Body of pancreas (tissue), 4 donors: Measurements from ENCODE around the gene TAAR6. TPM values are rescaled to one million over a fixed set of nuclear protein-coding genes. Genes with fewer than 3 reads are reported as not detected.

Experiments
- ATAC-seq: fragments of 150-250 bp; one replicate; pipeline ENCODE4 v1.9.1; 2016
- DNase-seq, 4 donors: peaks; one replicate each; pipeline ENCODE4 v3.0.0-alpha.2; 2019
- H3K27ac ChIP-seq, 4 donors: fragments of 200-600 bp; sonication (generic); 1 replicate in 3 of 4; 2 replicates in 1 of 4; pipeline versions ENCODE4 v1.5.1 to v1.6.1; 2016 to 2019; ENCODE audit warnings: mild to moderate bottlenecking in 1 of 4, mixed read lengths in 1 of 4, moderate library complexity in 1 of 4
- H3K27me3 ChIP-seq, 2 donors: fragments of 200-600 bp; sonication (generic); one replicate each; pipeline ENCODE4 v1.6.0; 2016; ENCODE audit warnings: mild to moderate bottlenecking in 1 of 2
- H3K36me3 ChIP-seq, 2 donors: fragments of 200-600 bp; sonication (generic); replicated peaks in 1 of 2; 2 replicates each; pipeline ENCODE4 v1.5.1; 2016; ENCODE audit warnings: low read depth in 2 of 2; ENCODE audit not compliant: insufficient read depth in 1 of 2
- H3K4me1 ChIP-seq: fragments of 200-600 bp; sonication (generic); one replicate; pipeline ENCODE4 v1.6.0; 2016
- H3K4me3 ChIP-seq, 2 donors: fragments of 200-600 bp; sonication (generic); 1 replicate in 1 of 2; 2 replicates in 1 of 2; pipeline ENCODE4 v1.5.1; 2016 to 2019
- H3K9me3 ChIP-seq, 3 donors: fragments of 200-600 bp; sonication (generic); 1 replicate in 2 of 3; 2 replicates in 1 of 3; pipeline ENCODE4 v1.5.1; 2016
- CTCF ChIP-seq, 7 experiments: fragments of 450-650 bp in 4 of 7; fragments of 200-600 bp in 3 of 7; sonication (generic) in 3 of 7; IDR thresholded peaks; one replicate each; pipeline ENCODE4 v1.5.1; 2016 to 2019; ENCODE audit warnings: antibody characterized with exemption in 7 of 7
- POLR2A ChIP-seq, 3 donors: fragments of 450-650 bp; IDR thresholded peaks; one replicate each; pipeline ENCODE4 v1.6.1; 2016; ENCODE audit warnings: antibody characterized with exemption in 3 of 3, mild to moderate bottlenecking in 2 of 3
- WGBS, 2 donors: methylation state at CpG; one replicate each; pipeline ENCODE4 v1.1.5; 2017; 5-methylcytosine and 5-hydroxymethylcytosine counted together
- intact Hi-C: fragments of 100-400 bp; cut with DNase I; formaldehyde crosslinking; loops from one replicate; pipeline ENCODE4 v1.15.1; 2023
- total RNA-seq, 2 donors: library from RNA; depleted of rRNA; stranded (reverse); fragments of >200 nt; gene quantifications; one replicate each; pipeline ENCODE4 v1.1.0, GENCODE V29; 2016

TAAR6 gene, protein sequence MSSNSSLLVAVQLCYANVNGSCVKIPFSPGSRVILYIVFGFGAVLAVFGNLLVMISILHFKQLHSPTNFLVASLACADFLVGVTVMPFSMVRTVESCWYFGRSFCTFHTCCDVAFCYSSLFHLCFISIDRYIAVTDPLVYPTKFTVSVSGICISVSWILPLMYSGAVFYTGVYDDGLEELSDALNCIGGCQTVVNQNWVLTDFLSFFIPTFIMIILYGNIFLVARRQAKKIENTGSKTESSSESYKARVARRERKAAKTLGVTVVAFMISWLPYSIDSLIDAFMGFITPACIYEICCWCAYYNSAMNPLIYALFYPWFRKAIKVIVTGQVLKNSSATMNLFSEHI
- not detected for total RNA-seq

DNA sequence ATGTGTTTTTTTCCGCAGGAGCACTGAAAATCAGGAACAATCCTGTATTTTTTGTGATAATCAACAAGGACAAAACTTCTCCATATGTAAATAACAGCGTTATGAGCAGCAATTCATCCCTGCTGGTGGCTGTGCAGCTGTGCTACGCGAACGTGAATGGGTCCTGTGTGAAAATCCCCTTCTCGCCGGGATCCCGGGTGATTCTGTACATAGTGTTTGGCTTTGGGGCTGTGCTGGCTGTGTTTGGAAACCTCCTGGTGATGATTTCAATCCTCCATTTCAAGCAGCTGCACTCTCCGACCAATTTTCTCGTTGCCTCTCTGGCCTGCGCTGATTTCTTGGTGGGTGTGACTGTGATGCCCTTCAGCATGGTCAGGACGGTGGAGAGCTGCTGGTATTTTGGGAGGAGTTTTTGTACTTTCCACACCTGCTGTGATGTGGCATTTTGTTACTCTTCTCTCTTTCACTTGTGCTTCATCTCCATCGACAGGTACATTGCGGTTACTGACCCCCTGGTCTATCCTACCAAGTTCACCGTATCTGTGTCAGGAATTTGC lies at the start of gene TAAR6:
Gene TAAR6 (plus strand): TSS at position 102 of the 557 bp plus-strand sequence. CDS start 0 bp downstream, at position 102.
- ATAC-seq = no peak
- WGBS, 2 donors = 56 to 64% methylated on average over 15 of the region's 15 CpGs
- Histone ChIP-seq H3K4me3 (no peak within 1 kb of the TSS), H3K4me1 (no peaks in the 10 kb centered on the region), H3K27ac (no peak within 1 kb of the TSS), H3K27me3 (no peaks in the 10 kb centered on the region), H3K9me3 (no peaks in the 10 kb centered on the region), H3K36me3 (no peaks in the 10 kb centered on the region)
- TF ChIP-seq CTCF (IDR thresholded peaks at IDR 0.05) = no peak
- TF ChIP-seq POLR2A (IDR thresholded peaks at IDR 0.05) = no peak
- no peak for DNase-seq
- intact Hi-C loops = no loop called here

DNA sequence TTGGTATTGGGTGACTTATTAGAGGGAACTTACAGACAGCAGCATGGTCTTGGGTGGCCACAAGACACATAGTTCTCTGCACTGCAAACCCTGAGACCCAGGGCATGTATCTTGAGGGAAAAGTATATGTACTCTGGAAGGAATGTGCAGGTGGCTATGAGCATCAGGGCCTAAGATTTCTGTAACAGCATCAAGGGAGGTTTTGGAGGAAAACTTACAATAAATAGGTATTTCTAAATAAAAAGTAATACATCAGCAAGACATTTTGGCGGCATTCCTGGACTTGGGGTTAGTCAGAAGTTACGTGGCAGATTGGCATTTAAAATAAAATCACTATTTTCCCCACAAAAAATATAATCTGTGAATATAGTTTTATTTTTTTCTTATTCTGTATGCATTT lies 49.2 kb upstream of the TAAR6 start:
- intact Hi-C loops = no loop called here
- H3K27me3 ChIP-seq = no peaks in the 10 kb centered on the region
- H3K4me3 ChIP-seq = no peak overlapping the region
- 65 to 70% methylated on average over 2 of the region's 2 CpGs for WGBS, 2 donors
- no peaks in the 10 kb centered on the region for H3K4me1 ChIP-seq
- H3K36me3 ChIP-seq = no peaks in the 10 kb centered on the region
- DNase-seq (no peak), ATAC-seq (no peak)
- TF ChIP-seq POLR2A (IDR thresholded peaks at IDR 0.05) (no peak), CTCF (IDR thresholded peaks at IDR 0.05) (no peak)
- no peaks in the 10 kb centered on the region for H3K9me3 ChIP-seq
- no peak overlapping the region for H3K27ac ChIP-seq

- TF ChIP-seq POLR2A (IDR thresholded peaks at IDR 0.05) = no peak
- TF ChIP-seq CTCF (IDR thresholded peaks at IDR 0.05) = no peak
- DNase-seq = no peak
- no peak for ATAC-seq
- no peak overlapping the region for H3K4me3 ChIP-seq
- H3K27me3 ChIP-seq = no peaks in the 10 kb centered on the region
- no peaks in the 10 kb centered on the region for H3K36me3 ChIP-seq
- no peak overlapping the region for H3K27ac ChIP-seq
- WGBS, 2 donors = 84% methylated on average over 5 of the region's 5 CpGs
- H3K9me3 ChIP-seq = no peaks in the 10 kb centered on the region
- no peaks in the 10 kb centered on the region for H3K4me1 ChIP-seq
- intact Hi-C loops = no loop called here
Measured at GRCh38 chr6:132524646-132525045, 45.5 kb upstream of the TAAR6 start.

DNA sequence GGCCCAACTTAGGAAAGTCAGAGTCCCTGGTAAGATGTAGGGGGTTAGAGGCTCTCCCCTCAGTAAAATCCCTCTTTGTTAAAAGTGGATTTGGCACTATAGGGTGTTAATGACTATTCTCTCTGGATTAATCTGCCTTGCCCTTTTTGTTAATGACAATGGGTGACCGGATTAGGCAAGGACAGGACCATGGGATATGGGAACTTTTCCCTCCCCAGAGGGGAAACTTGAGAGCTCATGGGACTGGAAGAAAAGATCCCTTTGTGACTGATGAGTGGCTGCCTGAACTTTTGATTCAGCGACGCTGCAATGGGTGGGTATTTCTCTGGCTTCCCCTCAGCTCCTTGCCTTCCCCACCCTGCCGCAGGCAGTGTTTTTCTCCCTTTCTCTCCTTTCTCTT lies 44.3 kb upstream of the TAAR6 start:
- no peaks in the 10 kb centered on the region for H3K4me1 ChIP-seq
- TF ChIP-seq CTCF (IDR thresholded peaks at IDR 0.05) = no peak
- TF ChIP-seq POLR2A (IDR thresholded peaks at IDR 0.05) = no peak
- no peaks in the 10 kb centered on the region for H3K9me3 ChIP-seq
- H3K27me3 ChIP-seq = no peaks in the 10 kb centered on the region
- no peak for DNase-seq
- no peak for ATAC-seq
- no peaks in the 10 kb centered on the region for H3K36me3 ChIP-seq
- no peak overlapping the region for H3K27ac ChIP-seq
- WGBS, 2 donors = 80 to 88% methylated on average over 4 of the region's 4 CpGs
- intact Hi-C loops = no loop called here
- no peak overlapping the region for H3K4me3 ChIP-seq

- ATAC-seq (no peak), DNase-seq (no peak)
- H3K4me1 ChIP-seq = no peaks in the 10 kb centered on the region
- no peaks in the 10 kb centered on the region for H3K36me3 ChIP-seq
- WGBS, 2 donors = 18 to 40% methylated on average over 2 of the region's 2 CpGs
- H3K27me3 ChIP-seq = no peaks in the 10 kb centered on the region
- no peak for TF ChIP-seq CTCF (IDR thresholded peaks at IDR 0.05)
- no peak for TF ChIP-seq POLR2A (IDR thresholded peaks at IDR 0.05)
- no peak overlapping the region for H3K4me3 ChIP-seq
- H3K27ac ChIP-seq = no peak overlapping the region
- intact Hi-C loops = no loop called here
- H3K9me3 ChIP-seq = no peaks in the 10 kb centered on the region
Measured at GRCh38 chr6:132526461-132526860, 43.7 kb upstream of the TAAR6 start.
